ENCODE results near the gene BMP2K.
"Not testable (repeated sequence)": the region's sequence is repeated elsewhere in the genome, so short reads cannot be mapped to it uniquely, and the experiment has no call there.

The BMP2K gene

DNA sequence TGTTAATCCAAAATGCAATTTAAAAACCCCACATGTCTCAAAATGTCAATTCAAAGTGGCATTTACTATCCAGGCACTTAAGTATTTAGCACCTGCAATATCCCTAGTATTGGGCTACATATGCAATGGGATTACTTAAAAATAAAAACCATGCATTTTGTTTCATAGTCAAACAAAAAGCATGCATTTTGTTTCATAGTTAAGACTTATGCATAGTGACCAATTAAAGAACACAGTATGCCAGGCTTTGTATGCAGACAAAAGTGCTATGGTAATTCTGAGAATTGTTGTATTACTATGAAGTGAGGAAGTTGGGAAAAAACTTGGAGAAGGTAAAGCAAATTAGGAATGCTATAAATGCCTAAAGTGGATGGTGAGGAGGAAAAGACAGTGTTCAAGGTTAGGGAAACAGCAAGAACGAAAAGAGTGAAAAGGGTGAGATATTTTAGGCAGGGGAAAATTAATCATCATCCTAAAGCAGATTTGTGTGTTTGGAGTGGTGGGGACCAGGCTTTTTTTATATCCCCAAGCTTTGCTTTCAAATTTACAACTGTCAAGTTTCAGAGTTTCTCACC, 10.6 kb upstream of the BMP2K start:
- DNase-seq = no peak

DNA sequence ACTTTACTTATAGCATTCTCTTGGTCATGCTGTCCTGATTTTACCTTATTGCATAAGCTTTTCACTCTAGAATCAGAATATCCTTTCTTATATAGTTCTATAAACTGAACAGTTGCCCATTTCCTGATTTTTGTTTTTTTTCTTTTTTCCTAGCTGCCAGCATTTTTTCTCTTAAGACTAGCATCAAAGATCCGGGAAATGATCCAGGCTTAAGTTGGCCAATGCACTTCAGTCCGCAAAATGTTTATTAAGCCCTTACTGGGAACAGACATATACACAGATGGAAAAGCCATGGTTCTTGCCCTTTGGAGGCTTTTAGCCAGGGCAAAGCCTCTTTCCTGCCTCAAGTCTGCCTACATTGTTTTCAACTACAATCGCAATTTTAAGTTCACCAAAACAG, 10.1 kb upstream of the BMP2K start:
- no peak for DNase-seq

DNA sequence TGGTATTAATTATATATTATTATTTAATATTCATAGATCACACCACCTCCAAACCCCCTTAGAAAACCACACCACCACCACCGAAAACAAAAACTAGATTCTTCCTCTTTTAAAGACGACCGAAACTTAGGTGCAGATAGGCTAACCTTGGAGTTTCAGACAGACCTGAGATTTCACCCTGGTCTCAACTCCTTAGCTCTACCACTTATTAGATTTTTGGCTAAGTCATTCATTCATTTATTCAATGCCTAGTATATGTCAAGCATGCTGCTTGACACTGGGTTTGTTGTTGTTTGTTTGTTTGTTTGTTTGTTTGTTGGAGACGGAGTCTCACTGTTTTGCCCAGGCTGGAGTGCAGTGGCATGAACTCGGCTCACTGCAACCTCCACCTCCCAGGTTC, 9.5 kb upstream of the BMP2K start:
- no peak for DNase-seq

DNA sequence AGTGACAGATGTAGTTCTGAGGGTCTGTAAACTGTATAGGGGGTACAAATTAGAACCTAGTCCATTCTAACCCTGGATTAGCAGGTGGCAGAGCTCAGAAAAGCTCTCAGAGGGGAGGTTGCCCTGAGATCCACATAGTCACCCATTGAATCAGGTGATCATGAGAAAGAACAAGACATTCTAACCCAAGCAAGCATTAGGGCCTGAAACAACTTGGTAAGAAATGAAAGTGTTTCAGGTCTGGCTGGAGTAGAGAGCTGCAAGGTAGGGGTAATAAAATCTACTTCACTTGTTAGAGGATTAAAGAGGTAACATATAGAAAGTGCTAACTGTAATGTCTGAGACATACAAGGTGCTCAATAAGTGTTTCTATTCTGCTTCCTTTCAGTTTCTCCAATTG, 8.8 kb upstream of the BMP2K start:
- DNase-seq = no peak

DNA sequence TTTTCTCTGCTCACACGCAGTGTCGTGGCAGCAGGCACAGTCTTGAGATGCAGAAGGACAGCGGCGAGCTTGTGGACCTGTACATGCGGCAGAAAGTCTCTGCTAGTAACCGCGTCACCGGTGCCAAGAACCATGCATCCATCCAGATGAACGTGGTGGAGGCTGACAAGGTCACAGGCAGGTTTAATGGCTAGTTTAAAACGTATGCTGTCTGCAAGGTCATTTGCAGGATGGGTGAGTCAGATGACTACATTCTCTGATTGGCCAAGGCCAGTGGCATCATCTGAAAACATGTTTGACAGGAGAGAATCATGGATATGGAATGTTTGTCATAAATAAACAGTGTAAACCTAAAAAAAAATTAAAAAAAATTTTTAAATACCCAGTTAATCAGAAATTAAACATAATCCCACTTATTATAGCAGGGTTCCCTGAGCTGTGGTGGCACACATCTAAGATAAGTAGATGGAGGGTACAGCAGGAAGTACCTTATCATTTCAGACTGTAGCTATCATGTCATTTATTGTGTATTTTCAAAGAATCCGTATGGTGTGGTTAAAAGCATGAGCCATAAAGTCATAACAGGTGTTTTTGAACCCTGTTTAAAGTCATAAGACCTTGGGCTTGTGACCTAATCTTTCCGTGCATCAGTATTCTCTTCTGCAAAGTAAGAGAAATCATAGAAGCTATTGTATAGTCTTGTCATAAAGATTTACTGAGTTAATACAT, 7.5 kb upstream of the BMP2K start:
- DNase-seq = no peak

DNA sequence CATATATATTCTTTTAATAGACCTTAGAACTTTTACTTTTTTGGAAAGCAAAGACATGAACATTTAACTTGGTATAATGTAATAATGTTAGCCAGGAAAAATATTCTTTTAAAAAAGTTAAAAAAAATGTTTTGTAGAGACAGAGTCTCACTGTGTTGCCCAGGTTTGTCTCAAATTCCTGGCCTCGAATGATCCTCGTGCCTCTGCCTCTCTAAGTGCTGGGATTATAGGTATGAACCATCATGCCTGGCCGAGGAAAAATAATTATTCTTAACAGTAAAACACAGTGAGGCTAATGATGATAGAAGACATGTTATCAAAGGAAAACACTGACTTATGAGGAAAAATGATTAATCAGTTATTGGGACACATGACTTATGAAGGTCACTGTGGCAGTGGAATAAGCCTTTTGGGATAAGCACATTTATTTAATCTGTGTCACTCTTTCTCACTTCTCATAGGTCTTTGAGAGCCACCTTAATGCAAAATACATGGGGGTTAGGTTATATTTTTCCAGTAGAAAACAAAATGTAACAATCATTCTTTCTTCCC, 6.0 kb upstream of the BMP2K start:
- DNase-seq = no peak

DNA sequence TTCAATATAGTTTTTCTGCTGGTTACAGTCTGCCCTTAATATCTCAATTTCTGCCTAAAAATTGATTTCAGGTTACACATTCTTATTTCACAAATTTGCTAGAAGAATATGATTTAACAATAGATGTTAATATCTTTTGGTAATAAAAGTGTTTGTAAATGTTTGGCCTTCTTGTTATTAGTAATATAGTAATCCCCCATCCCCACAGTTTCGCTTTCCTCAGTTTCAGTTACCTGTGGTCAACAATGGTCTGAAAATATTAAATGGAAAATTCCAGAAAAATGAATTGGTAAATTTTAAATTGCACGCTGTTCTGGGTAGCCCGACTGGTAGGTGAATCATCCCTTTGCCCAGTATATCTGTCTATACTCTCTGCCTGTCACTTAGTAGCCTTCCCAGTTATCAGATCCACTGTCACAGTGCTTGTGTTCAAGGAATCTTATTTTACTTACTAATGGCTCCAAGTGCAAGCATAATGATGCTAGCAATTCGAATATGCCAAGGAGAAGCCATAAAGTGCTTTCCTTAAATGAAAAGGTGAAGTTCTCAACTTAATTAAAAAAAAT, 3.5 kb upstream of the BMP2K start:
- DNase-seq = no peak

DNA sequence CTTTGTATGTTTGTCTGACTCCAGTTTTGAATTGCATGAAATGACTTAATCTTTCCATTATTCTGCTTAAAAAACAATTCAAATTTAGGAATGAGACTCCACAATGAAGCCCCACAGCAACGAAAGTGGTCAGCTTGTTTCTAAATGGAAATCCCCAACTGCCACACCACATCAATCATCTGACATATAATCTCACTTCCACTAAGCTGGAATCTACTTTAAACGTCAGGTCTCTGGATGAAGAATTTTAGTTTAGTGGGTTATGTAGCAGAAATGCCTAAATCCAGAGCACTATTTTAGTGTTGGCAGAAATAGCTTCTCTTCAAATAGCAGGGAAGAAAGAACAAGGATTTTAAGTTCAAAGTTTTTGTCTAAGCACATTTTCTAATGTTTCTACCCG, 1.7 kb upstream of the BMP2K start:
- DNase-seq = no peak

DNA sequence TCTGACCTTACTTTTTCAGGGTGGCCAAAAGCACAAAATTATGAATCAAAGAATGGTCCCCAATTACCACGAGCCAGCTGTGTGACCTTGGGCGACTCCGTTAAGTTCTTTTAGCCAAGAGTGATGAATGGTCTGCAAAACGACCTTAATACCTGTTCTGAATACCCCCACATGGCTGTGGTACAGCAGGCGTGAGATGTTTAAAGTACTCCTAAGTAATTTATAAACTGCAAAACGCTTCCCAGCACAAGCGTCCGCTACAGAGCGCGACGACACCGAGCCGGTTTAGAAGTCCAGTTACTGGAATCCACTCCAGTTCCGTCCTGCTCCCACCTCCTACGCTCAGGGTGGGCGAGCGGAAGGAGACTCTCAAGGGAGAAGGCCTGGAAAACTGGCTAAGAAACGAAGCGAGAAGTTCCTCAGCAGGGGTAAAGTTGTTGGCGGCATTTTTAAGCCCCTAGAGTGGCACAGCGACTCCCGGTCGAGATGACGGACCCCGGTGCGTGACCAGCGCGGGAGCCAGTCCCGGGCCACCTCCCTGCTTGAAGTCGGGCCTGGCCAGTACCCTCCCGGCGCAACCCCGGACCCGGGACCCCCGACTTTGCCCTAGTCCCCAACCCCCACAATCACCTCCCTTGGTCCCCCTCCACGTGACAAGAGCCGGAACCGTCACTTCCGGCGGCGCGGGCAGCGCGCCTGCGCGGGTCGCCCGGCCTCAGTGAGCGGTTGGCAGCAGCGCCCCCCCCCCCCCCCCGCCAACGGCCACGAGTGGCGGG, 659 bp upstream of the BMP2K start:
- no peak for DNase-seq

DNA sequence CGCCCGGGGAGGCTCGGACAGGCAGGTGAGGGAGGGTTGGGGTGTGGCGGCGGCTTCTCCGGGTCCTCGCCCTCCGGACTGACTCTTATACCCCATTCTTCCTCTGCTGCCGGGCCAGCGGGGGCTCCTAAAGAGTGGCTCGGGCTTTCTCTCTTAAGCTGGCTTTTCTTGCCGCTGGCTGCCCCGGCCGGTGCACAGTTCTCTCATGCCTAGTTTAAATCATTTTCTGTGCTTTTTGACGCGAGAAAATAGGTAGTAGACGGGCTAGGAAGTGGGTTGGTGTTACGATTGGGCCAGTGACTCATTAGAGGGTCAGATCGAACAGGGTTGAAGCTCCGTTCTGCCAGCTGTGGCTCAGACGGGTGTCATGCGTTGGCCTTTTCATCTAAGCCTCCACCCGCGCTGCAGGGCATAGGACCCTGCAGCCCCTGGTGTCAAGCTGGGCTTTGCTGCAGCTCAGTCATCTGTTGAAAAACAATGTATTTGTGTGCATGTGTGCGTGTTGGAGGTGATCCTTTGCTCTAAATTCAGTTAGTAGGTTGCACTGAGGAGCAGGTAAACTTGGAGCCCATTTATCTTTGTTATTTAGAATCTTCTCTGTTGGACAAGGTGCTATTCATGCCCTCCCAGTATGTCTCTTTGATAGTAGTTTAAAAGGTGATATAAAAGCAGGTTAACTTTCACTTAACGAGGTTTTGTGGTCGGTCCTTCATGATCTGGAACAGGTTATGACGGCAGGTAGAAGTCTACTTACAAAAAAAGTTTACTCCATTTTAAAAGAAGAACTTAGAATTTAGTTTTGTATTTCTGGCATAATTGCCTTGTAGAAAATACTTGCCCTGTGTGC, 802 bp downstream of the BMP2K start:
- DNase-seq = no peak

DNA sequence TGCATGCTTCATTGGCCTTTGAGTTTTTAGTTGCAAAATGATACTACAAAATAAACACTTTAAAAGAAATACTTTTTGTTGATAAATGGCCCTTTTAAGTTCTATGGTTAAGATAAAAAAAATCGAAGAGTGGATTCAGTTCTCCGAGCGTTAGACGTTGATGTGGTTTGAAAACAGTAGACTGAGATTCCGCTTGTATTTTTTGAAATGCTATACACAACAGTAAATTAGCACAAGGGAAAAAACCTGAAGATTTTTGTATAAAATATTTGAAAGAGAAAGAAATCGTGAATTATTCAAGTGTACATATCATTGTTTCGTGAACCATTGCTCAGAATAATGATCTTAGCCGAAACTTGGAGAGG, 1.4 kb downstream of the BMP2K start:
- no peak for DNase-seq

DNA sequence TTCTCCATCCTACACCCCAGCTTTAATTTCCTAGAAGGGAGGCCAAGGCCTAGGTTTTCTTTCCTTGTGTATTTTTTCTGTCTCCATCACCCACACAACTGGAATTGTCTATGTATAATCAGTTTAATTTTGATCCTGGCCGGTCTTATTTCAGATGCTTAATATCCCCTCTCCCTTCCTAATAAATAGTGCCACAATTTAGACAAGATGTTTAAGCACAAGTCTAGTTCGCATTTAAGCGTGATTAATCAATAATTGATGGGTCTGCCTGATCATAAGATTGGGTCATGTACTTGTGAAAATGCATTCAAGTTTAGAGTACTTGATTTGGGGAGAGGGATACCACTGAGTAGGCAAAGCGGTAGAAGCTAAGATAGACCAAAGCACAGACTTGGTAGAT, 2.4 kb downstream of the BMP2K start:
- no peak for DNase-seq

DNA sequence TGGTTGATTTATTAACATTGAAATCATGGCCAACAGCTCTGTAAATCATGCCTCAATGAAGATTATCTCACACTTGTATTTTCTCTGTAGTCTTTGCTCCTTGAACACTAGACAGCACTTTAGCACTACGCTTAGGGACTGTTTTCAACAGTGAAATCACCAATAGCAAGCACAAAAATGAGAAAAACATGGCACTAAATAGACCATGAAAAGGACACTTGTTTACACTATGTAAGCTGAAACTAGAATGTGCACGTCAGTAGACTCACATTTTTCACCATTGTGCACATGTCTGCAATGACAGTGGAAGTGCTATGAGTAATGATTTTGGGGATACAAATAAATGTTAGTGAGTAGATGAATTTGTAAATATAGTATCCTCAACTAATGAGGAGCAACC, 3.1 kb downstream of the BMP2K start:
- DNase-seq = no peak

DNA sequence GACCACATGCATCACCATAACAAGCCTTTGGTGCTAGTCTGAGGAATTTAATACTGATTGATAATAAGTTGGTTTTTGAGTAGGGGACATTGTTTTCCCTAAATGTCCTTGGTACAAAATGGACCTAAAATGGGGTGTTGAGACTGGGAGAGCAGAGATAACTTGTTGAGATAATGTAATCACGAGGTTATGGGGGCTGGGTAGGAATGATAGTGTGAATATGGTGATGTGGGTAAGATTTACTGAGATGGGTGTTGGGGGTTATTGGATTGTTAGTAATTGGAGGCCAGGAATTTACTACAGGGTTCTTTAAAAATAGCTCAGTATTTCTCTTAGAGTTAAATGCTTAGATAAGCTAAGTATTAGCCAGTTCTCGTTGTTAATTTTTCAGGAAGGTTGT, 3.9 kb downstream of the BMP2K start:
- no peak for DNase-seq

DNA sequence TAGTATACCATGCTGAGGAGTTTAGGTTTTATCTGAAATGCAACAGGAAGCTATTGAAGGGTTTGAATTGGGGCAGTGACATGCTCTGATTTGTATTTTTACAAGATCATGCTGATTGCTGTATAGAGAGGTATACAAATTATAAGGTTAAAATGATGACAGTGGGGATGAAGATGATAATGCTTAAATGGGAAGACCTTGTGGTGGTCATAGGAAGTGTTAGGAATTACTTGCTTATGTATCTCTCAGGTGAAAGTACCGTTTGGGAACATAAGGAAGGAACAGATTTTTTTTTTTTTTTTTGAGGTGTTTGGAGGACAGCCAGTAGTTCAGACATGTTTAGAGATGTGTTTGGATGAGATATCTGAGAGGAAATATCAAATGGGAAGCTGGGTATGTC, 5.0 kb downstream of the BMP2K start:
- DNase-seq = no peak

DNA sequence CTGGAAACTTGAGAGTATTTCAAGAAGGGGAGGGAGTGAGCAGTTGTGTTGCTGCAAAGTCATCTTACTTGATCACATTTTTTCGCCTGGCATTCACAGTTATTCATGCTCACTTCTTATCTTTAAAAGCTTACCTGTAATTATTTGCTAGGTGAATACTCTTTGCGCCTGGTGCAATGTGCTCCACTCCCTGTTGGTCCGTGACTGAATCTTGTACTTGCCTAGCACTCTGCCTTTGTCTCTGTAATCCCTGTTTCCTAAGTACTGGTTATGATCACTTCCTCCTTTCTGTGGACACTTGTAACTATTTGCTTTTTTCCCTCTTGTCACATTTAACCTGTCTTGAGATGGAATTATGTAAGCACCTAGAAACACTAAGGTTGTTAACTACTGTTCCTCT, 5.8 kb downstream of the BMP2K start:
- DNase-seq = no peak

DNA sequence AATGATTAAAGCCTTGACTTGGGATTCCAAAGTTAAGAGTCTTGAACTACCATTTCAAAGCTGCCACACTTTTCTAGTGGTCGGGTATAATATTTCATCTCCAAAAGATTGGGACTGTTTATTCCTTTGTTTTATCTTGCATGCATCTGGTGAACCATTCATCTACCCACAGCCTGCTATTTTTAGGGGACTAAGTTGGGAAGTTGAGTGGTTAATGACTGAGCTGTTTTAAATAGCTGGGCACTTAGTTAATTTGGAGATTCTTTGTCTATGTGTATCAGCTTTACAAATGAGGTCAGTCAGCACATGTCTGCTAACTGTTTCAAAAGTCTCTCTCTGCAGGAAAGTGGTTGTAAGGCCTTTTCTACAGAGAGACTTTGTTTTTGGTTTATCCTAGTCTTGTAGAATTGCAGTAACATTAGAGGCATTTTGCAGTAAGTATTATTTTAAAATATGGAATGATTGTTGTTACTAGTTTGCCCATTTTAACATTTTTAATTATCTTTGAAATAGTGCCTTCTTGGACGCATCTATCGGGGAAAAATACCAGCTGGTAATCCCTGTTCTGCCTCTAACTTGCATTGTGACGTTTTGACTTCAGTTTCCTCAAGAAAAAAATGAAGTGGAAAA, 8.2 kb downstream of the BMP2K start:
- no peak for DNase-seq

DNA sequence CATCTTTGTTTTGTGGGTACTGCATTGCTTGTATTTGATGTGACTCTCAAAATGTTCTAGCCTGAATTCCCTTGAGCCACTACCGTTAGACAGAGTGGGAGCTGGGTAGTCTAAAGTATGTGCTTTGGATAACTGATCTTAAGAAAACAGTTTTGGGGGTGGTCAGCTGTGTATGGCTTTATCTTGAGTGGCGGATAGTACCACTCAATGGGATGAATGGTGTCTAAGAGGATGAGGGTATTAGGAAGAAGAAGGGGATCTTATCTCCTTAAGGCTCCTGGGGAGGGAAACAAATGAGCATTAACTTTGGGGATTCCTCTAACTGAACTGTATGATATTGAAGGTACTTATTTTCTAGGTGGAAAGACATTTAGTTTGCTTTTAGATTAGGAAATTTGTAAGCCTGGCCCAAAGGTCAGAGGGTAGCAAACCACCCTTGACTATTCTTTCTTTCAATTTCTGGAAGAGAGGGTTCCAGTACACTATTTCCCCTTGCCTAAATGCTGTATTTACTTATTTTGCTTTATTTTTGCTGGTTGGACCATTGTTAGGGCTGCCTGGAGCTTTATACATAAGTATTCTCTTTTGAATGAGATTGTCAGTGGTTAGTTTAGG, 11.3 kb downstream of the BMP2K start:
- no peak for DNase-seq

DNA sequence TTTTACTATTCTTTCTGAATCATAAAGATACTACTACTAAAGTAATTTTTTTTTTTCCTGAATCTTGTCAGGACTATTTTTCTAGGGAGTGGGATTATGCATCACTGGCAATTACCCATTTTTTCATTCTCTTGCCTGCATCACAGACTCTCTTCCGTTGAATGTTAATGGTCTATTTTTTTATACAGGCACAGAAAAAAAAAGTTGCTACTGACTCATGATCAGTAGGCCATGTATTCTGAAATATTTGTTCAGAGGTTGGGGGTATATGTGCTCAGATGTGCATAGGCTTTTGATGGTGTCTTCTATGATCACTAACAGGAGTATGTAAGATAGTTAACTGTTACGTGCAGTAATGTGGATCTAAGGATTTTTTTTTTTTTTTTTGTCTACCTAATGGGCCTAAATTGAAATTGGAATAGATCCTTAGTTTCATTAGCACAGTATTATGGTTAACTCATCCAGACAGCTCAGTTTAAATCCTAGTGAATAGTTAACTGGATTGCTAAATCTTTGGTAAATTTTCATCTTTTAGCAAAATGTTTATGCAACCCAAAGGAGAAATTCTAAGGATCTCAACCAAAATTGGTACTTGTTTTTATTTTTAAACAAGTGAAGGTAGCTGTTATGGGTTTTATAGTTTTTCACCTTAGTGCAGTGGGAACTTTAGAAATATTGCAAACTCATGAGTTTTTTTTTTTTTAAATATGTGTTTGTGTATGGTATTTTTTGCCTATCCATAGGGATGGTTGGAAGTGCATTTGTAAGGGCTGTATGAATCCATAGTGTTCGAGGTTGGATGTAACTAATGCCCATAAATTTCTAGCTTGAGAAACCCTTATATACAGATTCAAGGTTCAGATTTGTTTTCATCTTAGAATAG, 12.1 kb downstream of the BMP2K start:
- DNase-seq = no peak

DNA sequence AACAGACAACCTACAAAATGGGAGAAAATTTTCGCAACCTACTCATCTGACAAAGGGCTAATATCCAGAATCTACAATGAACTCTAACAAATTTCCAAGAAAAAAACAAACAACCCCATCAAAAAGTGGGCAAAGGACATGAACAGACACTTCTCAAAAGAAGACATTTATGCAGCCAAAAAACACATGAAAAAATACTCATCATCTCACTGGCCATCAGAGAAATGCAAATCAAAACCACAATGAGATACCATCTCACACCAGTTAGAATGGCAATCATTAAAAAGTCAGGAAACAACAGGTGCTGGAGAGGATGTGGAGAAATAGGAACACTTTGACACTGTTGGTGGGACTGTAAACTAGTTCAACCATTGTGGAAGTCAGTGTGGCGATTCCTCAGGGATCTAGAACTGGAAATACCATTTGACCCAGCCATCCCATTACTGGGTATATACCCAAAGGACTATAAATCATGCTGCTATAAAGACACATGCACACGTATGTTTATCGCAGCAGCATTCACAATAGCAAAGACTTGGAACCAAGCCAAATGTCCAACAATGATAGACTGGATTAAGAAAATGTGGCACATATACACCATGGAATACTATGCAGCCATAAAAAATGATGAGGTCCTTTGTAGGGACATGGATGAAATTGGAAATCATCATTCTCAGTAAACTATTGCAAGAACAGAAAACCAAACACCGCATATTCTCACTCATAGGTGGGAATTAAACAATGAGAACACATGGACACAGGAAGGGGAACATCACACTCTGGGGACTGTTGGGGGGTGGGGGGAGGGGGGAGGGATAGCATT, 19.7 kb downstream of the BMP2K start:
- DNase-seq = not testable (repeated sequence)

Measured in NCI-H524 treated with DMSO at 0.1 percent for 48 hours (cell line).